GM18867 (cell line): ENCODE measurements around the gene ZBTB48.

Experiments
- ATAC-seq: cut with Tn5 transposase; IDR thresholded peaks from one replicate; pipeline ENCODE4 v1.9.1; 2021; ENCODE audit warnings: mild to moderate bottlenecking, moderate library complexity; ENCODE audit not compliant: unreplicated experiment

The ZBTB48 gene

DNA sequence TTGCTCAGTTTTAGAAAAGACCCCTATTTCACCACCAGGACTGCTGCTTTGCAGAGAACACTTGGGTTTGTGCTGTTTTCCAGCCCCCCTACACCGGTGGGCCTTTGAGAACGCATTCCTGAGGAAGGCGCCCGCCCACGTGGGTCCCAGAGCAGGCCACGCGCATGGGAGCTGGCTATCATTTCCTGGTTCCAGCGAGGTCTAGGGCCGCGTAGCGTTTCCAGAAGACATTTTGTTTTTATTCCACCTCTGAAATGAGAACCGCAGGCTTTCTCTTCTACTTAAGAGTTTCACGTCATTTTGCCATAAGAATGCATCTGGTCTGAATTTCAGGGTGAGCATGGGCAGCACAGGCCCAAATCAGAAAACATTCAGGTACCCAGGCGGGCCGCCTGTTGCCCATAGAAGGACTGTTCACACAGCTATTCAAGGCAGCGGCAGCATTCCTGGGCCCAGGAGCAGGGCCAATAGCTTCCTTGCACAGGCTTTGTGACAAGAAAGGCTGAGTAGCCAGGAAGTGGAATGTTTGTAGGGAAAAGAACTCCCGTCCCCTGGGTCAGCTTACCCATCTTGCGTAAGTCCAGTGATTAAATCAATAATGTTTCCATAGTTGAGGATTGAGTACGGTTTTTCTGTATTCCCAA, 24.2 kb downstream of the ZBTB48 start:
- ATAC-seq = no peak

DNA sequence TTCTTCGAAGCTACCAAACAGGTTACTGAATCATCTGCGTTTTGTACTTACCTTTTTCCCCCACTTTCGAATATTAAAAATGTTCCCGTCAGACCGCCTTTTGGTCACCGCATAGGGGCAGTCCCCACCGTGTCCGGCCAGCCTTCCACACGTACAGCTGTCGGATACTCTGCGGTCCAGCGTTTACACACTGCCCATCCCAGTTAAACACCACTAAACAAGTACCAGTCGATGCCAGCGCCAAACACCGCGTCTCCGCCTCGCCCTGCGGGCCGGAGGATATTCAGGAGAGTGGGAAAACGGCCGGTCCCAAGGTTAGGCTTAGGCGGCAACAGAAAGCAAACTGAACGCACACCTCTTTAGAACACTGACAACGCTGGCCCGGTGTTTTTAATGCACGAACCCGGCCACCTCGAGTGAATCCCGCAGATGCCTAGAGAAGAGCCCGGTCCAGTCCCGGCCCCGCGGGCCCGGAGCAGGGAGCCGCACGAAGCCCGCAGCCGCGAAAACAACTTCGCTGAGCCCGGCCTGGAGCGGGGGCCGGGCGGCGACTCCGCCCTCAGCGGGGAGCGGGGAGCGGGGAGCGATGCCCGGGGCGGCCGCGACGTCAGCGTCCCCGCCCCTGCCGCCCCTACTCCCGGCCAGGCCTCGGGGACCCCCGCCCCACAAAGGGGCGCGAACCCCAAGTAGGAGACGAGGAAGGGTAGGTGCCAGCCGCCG, 33.0 kb downstream of the ZBTB48 start:
- ATAC-seq = peak; percentile 30

DNA sequence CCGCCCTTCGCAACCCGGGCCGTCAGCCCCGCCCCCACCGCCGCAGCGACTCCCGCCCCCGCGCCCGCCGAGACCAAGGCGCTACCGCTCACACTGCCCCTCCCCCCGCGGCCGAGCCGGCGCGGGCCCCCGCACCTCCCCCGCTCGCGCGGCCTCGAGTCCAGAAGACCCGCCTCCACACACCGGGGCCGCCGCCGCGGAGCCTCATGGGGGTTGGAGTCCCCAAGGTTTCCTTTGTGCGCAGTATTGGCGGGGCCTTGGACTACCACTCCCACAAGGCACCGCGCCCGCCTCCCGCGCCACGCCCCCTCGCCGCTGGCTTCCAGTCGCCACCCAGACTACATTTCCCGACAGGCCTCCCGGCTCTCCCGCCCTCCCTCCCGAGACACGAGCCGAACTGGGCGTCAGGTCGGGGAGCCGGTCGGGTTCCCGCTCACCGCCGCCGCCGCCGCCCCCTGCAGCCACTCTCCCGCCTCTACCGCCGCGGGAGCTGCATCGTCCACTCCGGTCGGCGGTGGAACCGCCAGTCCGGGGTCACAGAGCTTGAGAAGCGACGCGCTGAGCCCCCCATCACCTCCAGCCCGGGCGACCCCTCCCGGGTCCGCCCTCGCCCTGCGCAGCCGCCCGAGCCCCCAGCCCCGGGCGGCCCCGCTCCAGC, 33.7 kb downstream of the ZBTB48 start, which contains the start of gene PHF13:
TSS of gene PHF13 (plus strand) at position 371 of the 658 bp plus-strand sequence. CDS start 336 bp downstream, outside the sequence.
- peak; percentile 91 for ATAC-seq

DNA sequence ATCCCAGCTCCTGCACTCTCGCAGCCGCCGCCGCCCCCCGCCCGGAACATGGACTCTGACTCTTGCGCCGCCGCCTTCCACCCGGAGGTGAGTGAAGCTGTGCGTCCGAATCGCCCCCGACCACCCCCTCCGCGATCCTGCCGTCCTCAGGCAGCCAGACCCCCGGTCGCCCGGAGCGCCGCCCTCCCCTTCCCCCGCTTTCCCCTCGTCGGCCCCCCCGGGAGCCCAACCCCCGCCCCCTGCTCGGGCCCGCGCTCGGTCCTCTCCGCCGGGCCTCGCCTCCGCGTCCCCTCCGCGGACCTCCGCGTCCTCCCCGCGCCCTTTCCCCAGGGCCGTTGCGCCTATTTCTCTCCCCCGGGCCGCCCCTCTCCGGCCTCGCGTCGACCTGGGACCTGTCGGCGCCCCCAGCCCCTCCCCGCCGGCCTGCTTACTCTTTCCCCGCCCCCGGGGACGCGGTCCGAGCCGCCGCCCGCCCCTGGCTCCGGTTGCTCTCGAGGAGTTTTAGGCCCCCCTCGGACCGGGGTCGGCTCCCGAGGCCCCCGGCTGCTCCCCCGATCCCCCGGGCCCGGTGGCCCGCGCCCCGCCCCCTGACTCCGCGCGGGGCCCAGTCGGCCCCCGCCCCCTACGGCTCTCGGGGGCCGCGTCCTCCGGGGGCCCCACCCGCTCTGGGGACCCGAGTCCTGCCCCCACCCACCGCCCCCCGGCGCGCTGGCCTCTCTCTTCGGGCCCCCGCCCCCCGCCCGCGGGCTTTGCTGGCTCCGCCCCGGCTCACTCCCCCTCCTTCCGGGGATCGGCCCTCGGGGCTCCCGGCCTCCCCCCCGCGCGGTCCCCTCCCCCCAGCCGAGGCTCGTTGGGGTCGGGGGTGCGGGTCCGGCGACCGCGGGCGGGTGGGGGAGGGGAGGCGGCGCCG, 34.5 kb downstream of the ZBTB48 start:
- no peak for ATAC-seq

DNA sequence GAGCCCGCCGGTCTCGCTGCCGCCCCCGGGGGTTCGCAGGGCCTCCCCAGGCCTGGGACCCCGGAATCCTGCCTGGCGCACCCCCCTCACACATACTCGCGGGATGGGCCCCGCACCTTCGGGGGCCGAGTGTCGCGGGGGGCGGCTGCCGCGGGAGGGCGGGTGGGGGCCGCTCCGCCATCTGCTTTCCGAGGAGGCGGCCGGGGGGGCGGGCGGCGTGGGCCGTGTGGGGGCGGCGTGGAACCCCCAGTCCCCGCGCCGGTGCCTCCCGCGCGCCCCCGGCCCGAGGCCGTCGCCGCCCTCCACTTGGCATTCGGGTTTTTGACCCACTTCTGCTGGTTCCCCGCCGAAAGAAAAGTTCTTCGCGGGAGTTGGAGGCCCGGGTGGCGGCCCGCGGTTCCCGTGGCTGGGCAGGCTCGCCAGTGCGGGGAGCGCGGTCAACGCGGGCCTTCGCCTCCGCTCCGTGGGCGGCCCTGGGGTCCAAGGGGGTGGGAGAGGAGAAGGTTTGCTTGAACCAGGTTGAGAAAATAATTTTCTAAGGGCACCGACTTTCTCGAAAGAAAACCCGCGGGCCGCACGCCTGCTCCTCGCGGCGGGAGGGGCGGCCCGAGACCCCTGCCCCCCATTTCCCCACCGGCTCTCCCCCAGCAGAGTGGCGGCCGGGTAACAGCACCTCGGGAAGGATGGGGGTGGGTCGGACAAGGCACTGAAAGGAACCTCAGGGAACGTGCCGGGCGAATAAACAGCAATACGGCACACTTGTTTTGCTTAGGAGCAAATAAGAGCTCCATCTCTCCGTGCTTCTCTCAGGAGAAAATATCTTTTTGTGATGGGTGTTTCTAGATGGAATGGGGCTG, 35.4 kb downstream of the ZBTB48 start:
- ATAC-seq = no peak

DNA sequence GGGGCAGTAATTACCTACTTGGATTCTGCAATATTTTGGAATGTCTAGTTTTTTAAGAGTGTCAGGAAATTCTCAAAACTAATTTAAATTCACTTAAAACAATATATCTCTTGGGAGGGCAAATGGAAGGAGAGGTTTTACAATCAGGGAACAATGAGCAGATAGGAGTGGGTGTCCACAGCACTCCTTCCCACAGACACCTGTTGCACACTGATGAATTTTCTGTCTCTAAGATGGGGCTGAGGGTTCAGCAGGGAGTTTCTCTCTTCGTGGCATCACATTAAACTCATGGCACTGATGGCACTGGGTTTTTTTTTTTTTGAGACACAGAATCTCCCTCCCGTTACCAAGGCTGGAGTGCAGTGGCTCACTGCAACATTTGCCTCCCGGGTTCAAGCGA, 39.3 kb downstream of the ZBTB48 start:
- ATAC-seq = no peak

DNA sequence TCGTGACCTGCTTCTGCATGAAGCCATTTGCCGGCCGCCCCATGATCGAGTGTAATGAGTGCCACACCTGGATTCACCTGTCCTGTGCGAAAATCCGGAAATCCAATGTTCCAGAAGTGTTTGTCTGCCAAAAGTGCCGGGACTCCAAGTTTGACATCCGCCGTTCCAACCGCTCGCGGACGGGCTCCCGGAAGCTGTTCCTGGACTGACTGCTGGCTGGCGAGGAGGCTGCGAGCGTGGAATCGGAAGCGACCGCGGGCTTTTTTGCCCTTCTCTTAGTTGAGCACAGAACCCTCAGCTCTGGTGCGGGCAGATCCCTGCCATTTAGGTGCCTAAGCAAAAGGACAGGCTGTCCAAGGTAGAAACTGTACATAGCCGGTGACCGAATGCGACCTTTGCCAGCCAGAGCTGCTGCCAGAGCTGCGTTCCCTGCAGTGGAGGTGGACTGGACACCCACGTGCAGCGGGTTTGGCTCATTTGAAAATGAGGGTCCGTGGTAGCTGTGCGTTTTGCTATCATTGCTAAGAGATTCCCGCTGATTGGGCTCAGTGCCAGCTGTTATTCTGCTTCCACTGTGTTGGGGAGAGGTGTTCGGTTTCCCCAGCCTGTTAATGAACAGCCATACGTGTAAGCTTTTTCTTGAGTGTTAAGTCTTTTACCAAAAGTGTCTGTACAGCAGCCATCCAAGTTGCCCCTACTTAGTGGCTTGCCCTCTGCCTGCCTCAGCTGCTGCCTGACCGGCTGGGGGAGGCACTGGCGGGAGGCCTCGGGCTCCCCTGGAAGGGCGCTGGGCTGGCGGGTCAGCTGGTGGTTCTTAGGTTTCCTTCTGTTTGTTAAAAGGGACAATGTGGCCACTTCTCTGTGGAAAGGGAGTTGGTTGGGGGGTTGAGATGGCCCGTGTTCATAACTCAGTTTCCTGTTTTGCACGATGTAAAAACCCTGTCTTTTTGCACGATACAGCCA, 41.9 kb downstream of the ZBTB48 start:
- ATAC-seq = no peak

DNA sequence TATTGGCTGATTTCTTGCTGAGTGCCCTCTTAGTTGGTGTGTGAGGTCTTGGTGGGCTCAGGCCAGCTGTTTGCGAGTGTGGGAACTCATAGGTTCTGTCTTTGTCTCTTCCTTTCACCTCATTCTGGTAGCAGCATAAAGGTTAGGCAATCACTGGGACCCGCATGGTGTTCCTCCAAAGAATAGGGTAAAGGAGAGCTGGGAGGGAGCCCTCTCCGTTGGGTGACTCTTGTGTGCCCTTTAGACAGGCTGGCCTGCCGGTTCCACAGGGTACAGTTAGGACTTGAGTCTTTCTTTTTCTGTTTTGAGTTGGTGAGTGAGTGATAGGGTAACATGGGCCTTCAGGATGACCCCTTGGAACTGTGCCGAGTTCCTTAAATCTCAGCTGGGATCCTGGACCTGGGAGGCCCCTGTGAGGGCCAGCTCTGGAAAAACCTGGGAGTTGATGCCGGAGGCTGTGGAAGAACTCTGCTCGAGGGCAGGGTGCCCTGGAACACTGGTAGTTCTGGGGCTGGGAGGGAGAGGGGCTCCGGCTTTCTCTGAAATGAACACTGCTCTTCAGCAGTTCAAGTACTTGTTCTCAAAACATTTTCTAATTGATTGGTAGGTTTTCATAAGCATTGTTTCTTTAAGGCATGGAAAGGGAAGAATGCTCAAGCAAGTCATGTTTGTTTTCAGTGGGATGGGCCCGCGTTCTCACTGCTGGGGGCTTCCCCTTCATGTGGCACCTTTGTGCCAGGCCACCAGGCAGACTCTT, 42.8 kb downstream of the ZBTB48 start:
- no peak for ATAC-seq

DNA sequence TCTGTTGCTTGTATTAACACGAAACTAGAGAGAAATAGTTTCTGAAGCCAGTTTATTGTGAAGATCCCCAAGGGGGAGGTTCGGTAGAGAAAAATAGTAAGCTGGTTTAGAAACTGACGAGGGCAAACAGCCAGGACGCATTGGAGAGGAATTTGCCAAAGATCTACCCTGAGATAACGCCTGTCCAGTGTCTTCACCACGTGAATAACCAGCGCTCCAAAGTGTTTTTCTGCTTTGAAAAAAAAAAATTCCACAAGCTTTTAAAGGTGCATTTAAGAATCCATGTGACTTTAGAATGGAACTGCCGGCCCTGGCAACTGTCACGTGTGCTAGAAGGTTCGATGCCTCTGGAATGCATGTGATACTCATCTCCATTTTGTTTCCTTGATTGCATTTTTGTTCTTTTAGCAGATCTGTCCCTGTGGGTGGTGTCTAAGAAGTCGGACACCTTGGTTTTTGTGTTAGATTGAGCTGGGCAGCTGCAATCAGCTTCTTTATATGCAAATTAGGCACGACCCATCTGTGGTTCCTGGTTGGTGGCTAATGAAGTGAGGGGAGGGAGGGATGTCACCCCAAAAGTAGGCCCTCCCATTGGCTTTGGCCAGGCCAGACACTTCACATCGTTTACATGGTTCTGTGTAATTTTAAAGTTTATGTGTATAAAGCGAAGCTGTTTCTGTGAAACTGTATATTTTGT, 43.6 kb downstream of the ZBTB48 start:
- no peak for ATAC-seq

DNA sequence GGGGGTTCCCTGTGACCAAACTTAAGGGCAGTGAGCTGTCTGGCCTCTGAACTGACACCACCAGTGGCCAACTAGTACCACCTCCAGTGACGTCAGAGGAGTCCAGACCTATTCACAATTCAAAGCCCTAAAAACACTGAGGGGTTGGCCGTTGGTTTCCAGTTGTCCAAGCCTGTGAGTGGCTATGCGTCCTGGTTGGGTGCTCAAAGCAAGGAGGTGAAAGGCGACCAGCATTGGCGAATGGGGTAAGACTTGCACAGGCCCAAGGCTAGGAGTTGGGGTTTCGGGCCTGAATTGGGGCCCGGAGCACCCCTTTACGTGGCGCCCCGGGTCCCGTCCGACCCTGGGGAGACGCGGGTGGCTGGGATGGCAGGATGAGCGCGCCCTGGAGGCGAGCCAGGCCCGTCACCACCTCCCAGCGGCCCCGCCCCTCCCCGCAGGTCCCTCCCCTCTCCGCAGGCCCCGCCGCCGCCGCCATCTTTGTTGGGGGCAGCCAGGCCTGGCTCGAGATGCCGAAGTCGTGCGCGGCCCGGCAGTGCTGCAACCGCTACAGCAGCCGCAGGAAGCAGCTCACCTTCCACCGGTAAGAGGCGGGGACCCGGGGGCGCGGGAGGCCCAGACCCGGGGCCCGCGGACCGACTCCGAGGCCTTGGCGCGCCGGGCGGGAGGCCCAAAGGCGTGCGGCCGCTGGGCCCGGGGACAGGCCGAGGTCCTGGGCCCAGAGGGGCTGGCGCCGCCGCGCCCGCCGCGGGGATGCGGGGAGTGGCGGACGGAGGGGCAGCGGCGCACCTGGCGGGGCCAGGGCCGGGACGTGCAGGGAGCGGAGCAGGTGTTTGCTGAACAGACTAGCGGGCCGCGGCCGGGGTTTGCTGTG, 45.2 kb downstream of the ZBTB48 start, which contains the start of gene THAP3:
TSS of gene THAP3 (plus strand) at position 159 of the 874 bp plus-strand sequence. CDS start at position 510, 351 bp downstream.
- peak; percentile 75 for ATAC-seq

DNA sequence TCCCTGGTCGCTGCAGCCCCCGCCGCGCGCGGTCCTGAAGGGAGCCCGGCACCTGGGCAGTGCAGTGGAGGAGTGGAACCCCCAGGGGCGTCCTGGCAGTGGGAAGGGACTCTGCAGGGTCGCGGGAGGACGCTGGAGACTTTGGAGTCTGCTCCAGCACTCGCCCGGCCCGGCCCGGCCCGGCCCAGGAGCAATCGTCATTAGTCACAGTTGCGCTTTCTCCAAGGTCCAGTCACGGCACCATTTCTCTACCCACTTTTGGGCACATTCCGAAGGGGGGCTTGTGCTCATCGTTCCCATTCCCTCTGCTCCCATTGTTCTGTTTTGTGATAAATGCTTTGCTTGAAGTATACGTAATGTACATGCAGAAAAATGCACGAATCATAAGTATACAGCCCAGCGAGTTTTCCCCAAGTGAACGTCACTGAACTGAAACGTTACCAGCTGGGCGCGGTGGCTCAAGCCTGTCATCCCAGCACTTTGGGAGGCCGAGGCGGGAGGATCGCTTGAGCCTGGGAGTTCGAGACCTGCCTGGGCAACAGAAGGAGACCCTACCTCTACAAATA, 45.9 kb downstream of the ZBTB48 start:
- no peak for ATAC-seq

DNA sequence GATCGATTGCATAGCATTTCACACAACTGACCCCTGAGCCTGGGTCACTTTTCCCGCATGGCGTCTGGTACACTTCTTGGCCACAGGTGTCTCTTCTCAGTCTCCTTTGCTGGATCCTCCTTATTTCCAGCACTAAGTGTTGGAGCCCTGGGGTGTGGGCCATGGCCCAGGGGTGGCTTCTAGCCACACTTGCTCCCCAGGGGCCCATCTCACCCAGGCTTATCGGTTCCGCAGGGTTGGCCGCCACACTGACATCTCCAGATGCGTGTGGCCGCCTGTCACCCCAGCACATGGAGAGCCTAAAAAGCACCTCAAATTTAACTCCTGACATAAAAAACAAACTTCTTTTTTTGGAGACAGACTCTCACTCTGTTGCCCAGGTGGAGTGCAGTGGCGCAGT, 47.2 kb downstream of the ZBTB48 start:
- ATAC-seq = no peak

DNA sequence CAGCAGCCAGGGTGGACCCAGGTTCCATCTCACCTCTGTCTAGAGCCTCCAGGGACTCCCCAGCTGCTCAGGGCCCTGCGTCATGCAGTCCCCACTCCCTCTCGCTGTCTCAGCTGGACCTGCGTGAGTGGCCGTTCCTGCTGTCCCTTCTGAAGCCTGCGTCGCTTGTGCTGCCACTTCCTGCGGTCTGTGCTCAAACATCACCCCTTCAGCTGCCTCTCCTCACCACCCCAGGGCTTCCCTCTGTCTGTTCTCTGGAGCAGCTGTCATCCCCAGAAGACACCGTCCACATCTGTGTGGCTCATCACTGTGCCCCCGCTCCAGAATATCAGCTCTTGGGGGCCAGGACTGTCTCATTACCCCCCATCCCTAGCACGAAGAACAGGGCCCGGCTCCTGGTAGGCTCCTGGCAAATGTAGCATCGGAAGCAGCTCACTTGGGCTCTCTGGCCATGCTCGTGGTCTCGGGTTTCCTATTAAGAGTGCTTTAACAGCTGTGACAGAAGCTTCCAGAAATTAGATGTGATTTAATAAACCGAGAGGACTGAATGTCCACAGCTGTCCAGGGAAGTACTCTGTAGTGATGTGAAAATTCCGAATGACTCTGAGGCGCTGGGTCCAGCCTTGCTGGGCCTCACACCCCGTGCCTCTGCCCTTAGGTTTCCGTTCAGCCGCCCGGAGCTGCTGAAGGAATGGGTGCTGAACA, 48.2 kb downstream of the ZBTB48 start:
- ATAC-seq = no peak

DNA sequence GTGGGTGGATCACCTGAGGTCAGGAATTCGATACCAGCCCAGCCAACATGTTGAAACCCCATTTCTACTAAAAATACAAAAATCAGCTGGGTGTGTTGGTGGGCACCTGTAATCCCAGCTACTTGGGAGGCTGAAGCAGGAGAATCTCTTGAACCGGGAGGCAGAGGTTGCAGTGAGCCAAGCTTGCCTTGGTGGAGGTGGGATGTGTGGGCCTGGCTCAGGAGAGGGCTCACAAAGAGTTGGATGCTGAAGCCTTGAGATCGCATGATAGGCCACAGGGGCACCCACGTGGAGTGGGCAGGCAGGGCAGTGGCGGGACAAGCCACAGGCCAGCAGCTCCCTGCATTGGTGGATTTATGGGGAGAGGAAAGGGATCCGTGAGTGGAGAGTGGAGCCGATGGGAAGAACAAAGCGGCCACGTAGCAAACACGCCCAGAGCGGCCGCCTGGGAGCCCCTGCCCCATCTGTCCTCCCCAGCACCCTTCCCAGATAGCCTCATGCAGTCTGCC, 49.2 kb downstream of the ZBTB48 start:
- no peak for ATAC-seq

DNA sequence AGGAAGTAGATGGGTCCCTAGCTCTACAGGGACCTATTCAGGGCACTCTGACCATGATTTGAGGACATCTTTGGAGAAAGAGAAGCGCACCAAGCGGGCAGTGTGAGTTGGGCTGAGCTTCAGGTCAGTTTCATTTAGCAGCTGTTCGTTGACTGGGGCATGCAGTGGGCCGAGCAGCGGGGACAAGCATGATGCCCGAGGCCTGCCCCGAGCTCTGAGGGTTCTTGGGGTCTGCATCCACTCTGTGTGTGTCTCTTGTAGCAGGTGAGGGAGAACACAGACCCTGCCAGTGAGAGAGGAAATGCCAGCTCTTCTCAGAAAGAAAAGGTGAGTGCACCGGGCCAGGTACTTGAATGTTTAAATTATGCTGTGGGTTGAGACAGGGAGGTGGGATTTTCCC, 50.2 kb downstream of the ZBTB48 start:
- ATAC-seq = no peak
